Heart right ventricle (tissue), 16 donors: ENCODE measurements around the gene MPV17L2. TPM values are rescaled to one million over a fixed set of nuclear protein-coding genes. Genes with fewer than 3 reads are reported as not detected.

Experiments
- ATAC-seq, 8 donors: fragments of 200-7000 bp; cut with Tn5 transposase; one replicate each; pipeline ENCODE4 v1.9.1; 2020; ENCODE audit warnings: mild to moderate bottlenecking in 8 of 8, moderate library complexity in 8 of 8, moderate number of reproducible peaks in 1 of 8
- DNase-seq, 2 donors: peaks; one replicate each; pipeline ENCODE4 v3.0.0-alpha.2; 2020
- H3K27ac ChIP-seq, 10 donors: fragments of 200-600 bp; sonication (generic) in 2 of 10; one replicate each; pipeline versions ENCODE4 v1.5.0 to v1.8.0; 2020 to 2022; ENCODE audit warnings: mild to moderate bottlenecking in 3 of 10
- H3K27me3 ChIP-seq, 7 donors: fragments of 200-600 bp; one replicate each; pipeline ENCODE4 v1.8.0; 2021 to 2022; ENCODE audit warnings: mild to moderate bottlenecking in 2 of 7
- H3K36me3 ChIP-seq, 9 donors: fragments of 200-600 bp; sonication (generic) in 1 of 9; one replicate each; pipeline versions ENCODE4 v1.5.0 to v1.8.0; 2020 to 2022; ENCODE audit warnings: mild to moderate bottlenecking in 2 of 9
- H3K4me1 ChIP-seq, 9 donors: fragments of 200-600 bp; sonication (generic) in 1 of 9; one replicate each; pipeline versions ENCODE4 v1.5.0 to v1.8.0; 2020 to 2022; ENCODE audit warnings: mild to moderate bottlenecking in 4 of 9
- H3K4me3 ChIP-seq, 10 donors: fragments of 200-600 bp; sonication (generic) in 2 of 10; one replicate each; pipeline versions ENCODE4 v1.5.0 to v1.8.0; 2020 to 2022; ENCODE audit warnings: mild to moderate bottlenecking in 7 of 10, moderate library complexity in 2 of 10
- H3K9me3 ChIP-seq, 11 donors: fragments of 200-600 bp in 10 of 11; sonication (generic) in 2 of 11; one replicate each; pipeline versions ENCODE4 v1.5.0 to v1.8.0; 2013 to 2022; ENCODE audit warnings: mild to moderate bottlenecking in 2 of 11, control low read depth in 1 of 11, moderate library complexity in 1 of 11
- CTCF ChIP-seq, 9 donors: fragments of 200-600 bp; sonication (generic) in 2 of 9; IDR thresholded peaks; one replicate each; pipeline versions ENCODE4 v1.5.0 to v1.8.0; 2021 to 2022; ENCODE audit warnings: antibody characterized with exemption in 9 of 9, mild to moderate bottlenecking in 5 of 9, moderate library complexity in 1 of 9
- WGBS, 2 donors: extraction: QIAGEN DNeasy Blood & Tissue Kit; methylation state at CpG; one replicate each; pipeline ENCODE4 v1.1.7; 2013; ENCODE audit warnings: inconsistent platforms in 1 of 2; 5-methylcytosine and 5-hydroxymethylcytosine counted together
- intact Hi-C, 10 donors: fragments of 100-400 bp; cut with DNase I; formaldehyde crosslinking; loops; one replicate each; pipeline versions ENCODE4 v1.11.1 to v1.14.2; 2022
- polyA plus RNA-seq, 2 donors: library from polyadenylated mRNA; stranded (reverse); fragments of 200-250 nt; gene quantifications; one replicate each; pipeline ENCODE4 v1.2.3, GENCODE V29; 2013
- total RNA-seq, 10 donors: library from RNA; stranded (reverse); fragmentation: NEBNext Ultra II Directional in 3 of 10; extraction: Animal tissue kit (Norgen Biotek cat#: 25700) in 3 of 10; gene quantifications; one replicate each; pipeline versions ENCODE4 v1.2.1 to v1.2.4, GENCODE V29; 2021 to 2023
- donor health status: Arrhythmogenic right ventricular cardiomyopathy.
- donor health status: ischemic (EF 13 %, LVEDD 7.1; RV severe dilation, severe dysfunction).
- donor health status: healthy with polysubstance abuse.
- donor health status: DM: no; HTN: yes; CAD: no.
- donor health status: DM: no; HTN: no; CAD: no.
- donor health status: ischemic (EF 25% LVEDD 6.9; RV normal size, moderate dysfunction).
- donor health status: ischemic (EF 25% LVEDD 5.7; RV mildly dilated, moderate dysfunction).
- donor health status: healthy.
- donor health status: DM: yes; HTN: yes; CAD: no.
- donor health status: Ischemic cardiomyopathy.
- donor health status: ischemic (EF 35%, LVEDD 5.7; RV mildly dilated, moderate dysfunction).
- donor health status: nonischemic (EF 11% LVEDD 7.7; RV severe dilation, severe dysfunction).
- donor health status: DM: yes; HTN: yes; CAD: no.
- donor health status: PGD.
- donor health status: ischemic (EF 29% LVEDD 5.4; RV normal size, mild dysfunction).
- donor health status: nonischemic (EF 23%, LVEDD 6.1; RV moderate dilation, normal function).

Gene MPV17L2
- total and polyA plus RNA-seq, 12 donors, result 10.6 to 61.9 (median 14.7) TPM

GRCh38 chr19:18224525-18225354 lies 31.7 kb downstream of the MPV17L2 start:
- peak; percentile 98 to 99 for DNase-seq
- H3K9me3 ChIP-seq, result no peaks in the 10 kb centered on the region
- intact Hi-C loops, result loop anchor here in 2 of 10 donors (2.0 kb wide), 2 partner anchors 20 to 72 kb away; partner anchors contain the start of genes PIK3R2 (in 1 of the 2) and RAB3A (in 1 of the 2)
- H3K36me3 ChIP-seq, result no peaks in the 10 kb centered on the region
- WGBS, 2 donors, result 2% methylated on average over 81 of the region's 81 CpGs
- H3K4me1 ChIP-seq, result peaks cover 14 to 41% (median 30%) of the 10 kb centered on the region in 9 donors
- peak overlapping the region; percentile 50 to 84 (median 71) for H3K27ac ChIP-seq
- H3K4me3 ChIP-seq, result peak overlapping the region in 9 of 10 donors; percentile 35 to 65 (median 52)
- H3K27me3 ChIP-seq, result peaks cover 9 to 70% (median 64%) of the 10 kb centered on the region in 7 donors
- TF ChIP-seq CTCF (IDR thresholded peaks at IDR 0.05), result no peak
- ATAC-seq, result peak; percentile 97 to 99 (median 98)

- peaks cover 14 to 41% (median 30%) of the 10 kb centered on the region in 9 donors for H3K4me1 ChIP-seq
- WGBS, 2 donors, result 15 to 16% methylated on average over 16 of the region's 16 CpGs
- no peak for DNase-seq
- peaks cover 9 to 74% (median 64%) of the 10 kb centered on the region in 7 donors for H3K27me3 ChIP-seq
- intact Hi-C loops, result loop anchor here in 2 of 10 donors (2.0 kb wide), 2 partner anchors 21 to 73 kb away; partner anchors contain the start of genes PIK3R2 (in 1 of the 2) and RAB3A (in 1 of the 2)
- no peaks in the 10 kb centered on the region for H3K36me3 ChIP-seq
- H3K9me3 ChIP-seq, result no peaks in the 10 kb centered on the region
- TF ChIP-seq CTCF (IDR thresholded peaks at IDR 0.05), result no peak
- H3K4me3 ChIP-seq, result peak overlapping the region in 8 of 10 donors; percentile 28 to 65 (median 52)
- peak overlapping the region; percentile 50 to 84 (median 71) for H3K27ac ChIP-seq
- peak in 1 of 8 donors; percentile 7 for ATAC-seq
Measured at GRCh38 chr19:18225355-18225701, 32.3 kb downstream of the MPV17L2 start.

- ATAC-seq, result peak in 6 of 8 donors; percentile 13 to 35 (median 26)
- Histone ChIP-seq H3K27ac (peak within 1 kb of the TSS; percentile 50 to 84 (median 71)), H3K27me3 (peaks cover 9 to 72% (median 60%) of the 10 kb centered on the region in 7 donors), H3K4me1 (peaks cover 14 to 40% (median 30%) of the 10 kb centered on the region in 9 donors), H3K36me3 (no peaks in the 10 kb centered on the region), H3K9me3 (no peaks in the 10 kb centered on the region), H3K4me3 (peak within 1 kb of the TSS in 9 of 10 donors; percentile 14 to 65 (median 52))
- 4 to 5% methylated on average over 47 to 51 of the region's 51 CpGs for WGBS, 2 donors
- no peak for TF ChIP-seq CTCF (IDR thresholded peaks at IDR 0.05)
- peak; percentile 57 to 67 for DNase-seq
- intact Hi-C loops, result loop anchor here in 3 of 10 donors (2.0 kb wide), 2 partner anchors 21 to 73 kb away; partner anchors contain the start of genes RAB3A (in 2 of the 3) and PIK3R2 (in 1 of the 3)
Measured at GRCh38 chr19:18225702-18226468, 32.9 kb downstream of the MPV17L2 start, which contains the start of gene PDE4C. Gene PDE4C (minus strand): TSS chr19:18226438. CDS start chr19:18226415, 23 bp downstream.
